Dedifferentiated amniotic fluid mesenchymal stem cell (primary cell): ENCODE data around the gene SMDT1.
"Not testable (repeated sequence)": the region's sequence is repeated elsewhere in the genome, so short reads cannot be mapped to it uniquely, and the experiment has no call there.

Source experiments
- DNase-seq: peaks from one replicate; pipeline ENCODE4 v3.0.0-alpha.2; 2016; ENCODE audit errors: extremely low spot score

Gene SMDT1

GRCh38 chr22:42111798-42112197 is 32.3 kb downstream of the SMDT1 start:
- DNase-seq: no peak

GRCh38 chr22:42112793-42113192 is 33.3 kb downstream of the SMDT1 start:
- not testable (repeated sequence) for DNase-seq

GRCh38 chr22:42114721-42115120 is 35.2 kb downstream of the SMDT1 start:
- DNase-seq: no peak

- DNase-seq: not testable (repeated sequence)
Measured at GRCh38 chr22:42115420-42115830, 35.9 kb downstream of the SMDT1 start.

GRCh38 chr22:42116848-42117424 is 37.4 kb downstream of the SMDT1 start:
- no peak for DNase-seq

GRCh38 chr22:42120231-42121021 is 40.9 kb downstream of the SMDT1 start:
- not testable (repeated sequence) for DNase-seq

- DNase-seq: not testable (repeated sequence)
Measured at GRCh38 chr22:42123529-42123928, 44.0 kb downstream of the SMDT1 start.

- no peak for DNase-seq
Measured at GRCh38 chr22:42127606-42128005, 48.1 kb downstream of the SMDT1 start.

- DNase-seq: not testable (repeated sequence)
Measured at GRCh38 chr22:42128007-42128406, 48.5 kb downstream of the SMDT1 start.

- not testable (repeated sequence) for DNase-seq
Measured at GRCh38 chr22:42128776-42129694, 49.5 kb downstream of the SMDT1 start.

- DNase-seq: not testable (repeated sequence)
Measured at GRCh38 chr22:42130182-42130581, 50.7 kb downstream of the SMDT1 start.

- not testable (repeated sequence) for DNase-seq
Measured at GRCh38 chr22:42130639-42131431, 51.3 kb downstream of the SMDT1 start, which contains the start of gene CYP2D6. Gene CYP2D6 (minus strand): TSS chr22:42130810. CDS start chr22:42130791, 19 bp downstream.

GRCh38 chr22:42131562-42131961 is 52.1 kb downstream of the SMDT1 start:
- no peak for DNase-seq

- DNase-seq: no peak
Measured at GRCh38 chr22:42132457-42132856, 53.0 kb downstream of the SMDT1 start.
